ENCODE measurements around the gene EDN1.

Gene EDN1

GRCh38 chr6:12258191-12258590, 32.0 kb upstream of the EDN1 start:
- no peaks in the 10 kb centered on the region for H4K20me1 ChIP-seq (ENCODE audit: insufficient read depth, low read length)
- no peak overlapping the region for H2AFZ ChIP-seq (ENCODE audit: low read length)
- H3K27ac ChIP-seq (ENCODE audit: low read length), result no peak overlapping the region
- H3K9ac ChIP-seq (ENCODE audit: low read length), result no peak overlapping the region
- no peaks in the 10 kb centered on the region for H3K36me3 ChIP-seq (replicated peaks; ENCODE audit: insufficient read depth, low read length)
- H3K9me2 ChIP-seq (replicated peaks; ENCODE audit: insufficient read depth, low read length), result no peaks in the 10 kb centered on the region
- no peaks in the 10 kb centered on the region for H3F3A ChIP-seq (ENCODE audit: insufficient read depth, low read length)
- no peak for DNase-seq
- H3K79me2 ChIP-seq (ENCODE audit: low read length), result no peaks in the 10 kb centered on the region
- H3K4me2 ChIP-seq (ENCODE audit: low read depth, low read length), result no peak overlapping the region
- TF ChIP-seq, protein P1, sequence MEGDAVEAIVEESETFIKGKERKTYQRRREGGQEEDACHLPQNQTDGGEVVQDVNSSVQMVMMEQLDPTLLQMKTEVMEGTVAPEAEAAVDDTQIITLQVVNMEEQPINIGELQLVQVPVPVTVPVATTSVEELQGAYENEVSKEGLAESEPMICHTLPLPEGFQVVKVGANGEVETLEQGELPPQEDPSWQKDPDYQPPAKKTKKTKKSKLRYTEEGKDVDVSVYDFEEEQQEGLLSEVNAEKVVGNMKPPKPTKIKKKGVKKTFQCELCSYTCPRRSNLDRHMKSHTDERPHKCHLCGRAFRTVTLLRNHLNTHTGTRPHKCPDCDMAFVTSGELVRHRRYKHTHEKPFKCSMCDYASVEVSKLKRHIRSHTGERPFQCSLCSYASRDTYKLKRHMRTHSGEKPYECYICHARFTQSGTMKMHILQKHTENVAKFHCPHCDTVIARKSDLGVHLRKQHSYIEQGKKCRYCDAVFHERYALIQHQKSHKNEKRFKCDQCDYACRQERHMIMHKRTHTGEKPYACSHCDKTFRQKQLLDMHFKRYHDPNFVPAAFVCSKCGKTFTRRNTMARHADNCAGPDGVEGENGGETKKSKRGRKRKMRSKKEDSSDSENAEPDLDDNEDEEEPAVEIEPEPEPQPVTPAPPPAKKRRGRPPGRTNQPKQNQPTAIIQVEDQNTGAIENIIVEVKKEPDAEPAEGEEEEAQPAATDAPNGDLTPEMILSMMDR (IDR thresholded peaks at IDR 0.05; ENCODE audit: low read length), result no peak
- TF ChIP-seq EZH2 (optimal IDR thresholded peaks at IDR 0.05; ENCODE audit: low read depth, low read length), result no peak
- TF ChIP-seq EZH2phosphoT487 (IDR thresholded peaks at IDR 0.05; ENCODE audit: low read length), result no peak
- H3K9me3 ChIP-seq (replicated peaks; ENCODE audit: insufficient read depth, low read length), result no peaks in the 10 kb centered on the region
- no peaks in the 10 kb centered on the region for H3K4me1 ChIP-seq (ENCODE audit: low read length)
- no peaks in the 10 kb centered on the region for H3K27me3 ChIP-seq (replicated peaks; ENCODE audit: insufficient read depth, low read length)
- no peak overlapping the region for H3K4me3 ChIP-seq (ENCODE audit: low read length)

- no peaks in the 10 kb centered on the region for H4K20me1 ChIP-seq (ENCODE audit: insufficient read depth, low read length)
- no peaks in the 10 kb centered on the region for H3K9me2 ChIP-seq (replicated peaks; ENCODE audit: insufficient read depth, low read length)
- no peaks in the 10 kb centered on the region for H3K9me3 ChIP-seq (replicated peaks; ENCODE audit: insufficient read depth, low read length)
- no peak overlapping the region for H3K27ac ChIP-seq (ENCODE audit: low read length)
- H3K9ac ChIP-seq (ENCODE audit: low read length), result no peak overlapping the region
- DNase-seq, result no peak
- no peaks in the 10 kb centered on the region for H3K79me2 ChIP-seq (ENCODE audit: low read length)
- TF ChIP-seq EZH2 (optimal IDR thresholded peaks at IDR 0.05; ENCODE audit: low read depth, low read length) (no peak), EZH2phosphoT487 (IDR thresholded peaks at IDR 0.05; ENCODE audit: low read length) (no peak)
- TF ChIP-seq, protein P1 (IDR thresholded peaks at IDR 0.05; ENCODE audit: low read length), result no peak
- no peaks in the 10 kb centered on the region for H3F3A ChIP-seq (ENCODE audit: insufficient read depth, low read length)
- H2AFZ ChIP-seq (ENCODE audit: low read length), result no peak overlapping the region
- H3K4me1 ChIP-seq (ENCODE audit: low read length), result no peaks in the 10 kb centered on the region
- no peak overlapping the region for H3K4me2 ChIP-seq (ENCODE audit: low read depth, low read length)
- H3K27me3 ChIP-seq (replicated peaks; ENCODE audit: insufficient read depth, low read length), result no peaks in the 10 kb centered on the region
- no peaks in the 10 kb centered on the region for H3K36me3 ChIP-seq (replicated peaks; ENCODE audit: insufficient read depth, low read length)
- H3K4me3 ChIP-seq (ENCODE audit: low read length), result no peak overlapping the region
Observed at GRCh38 chr6:12258591-12259075, 31.5 kb upstream of the EDN1 start.

DNA sequence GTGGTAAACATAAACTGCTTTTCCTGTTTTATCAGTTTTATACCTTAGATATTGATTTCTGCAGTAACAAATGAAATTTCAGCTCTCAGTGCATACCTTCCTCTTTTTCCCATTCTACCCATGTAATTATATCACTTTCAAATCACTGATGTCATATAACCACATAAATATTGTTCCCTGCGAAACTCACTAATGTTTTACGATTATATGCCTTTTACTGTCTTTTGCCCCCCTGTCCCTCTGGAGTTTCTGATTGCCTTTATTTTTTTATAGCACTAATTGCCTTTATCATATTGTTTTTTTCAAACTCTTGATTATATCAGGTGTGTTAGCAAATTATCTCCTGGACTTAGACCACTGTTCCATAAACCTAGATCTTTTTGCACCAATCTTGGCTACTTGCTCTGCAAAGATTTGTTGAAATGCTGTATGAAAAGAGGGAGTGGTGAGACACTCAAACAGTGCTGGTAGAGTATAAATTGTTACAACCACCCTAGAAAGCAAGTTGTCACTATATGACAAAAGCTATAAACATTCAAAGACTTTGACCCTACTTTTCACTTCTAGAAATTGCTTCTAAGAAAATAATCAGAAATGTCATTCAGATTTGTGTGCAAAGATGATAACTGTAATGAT, 29.6 kb upstream of the EDN1 start:
- Histone ChIP-seq H4K20me1 (ENCODE audit: insufficient read depth, low read length) (no peaks in the 10 kb centered on the region), H3K27ac (ENCODE audit: low read length) (no peak overlapping the region), H3K9ac (ENCODE audit: low read length) (no peak overlapping the region), H3K4me2 (ENCODE audit: low read depth, low read length) (no peak overlapping the region), H3K9me2 (replicated peaks; ENCODE audit: insufficient read depth, low read length) (no peaks in the 10 kb centered on the region), H3K79me2 (ENCODE audit: low read length) (no peaks in the 10 kb centered on the region), H3K4me1 (ENCODE audit: low read length) (no peaks in the 10 kb centered on the region), H3K36me3 (replicated peaks; ENCODE audit: insufficient read depth, low read length) (no peaks in the 10 kb centered on the region), H2AFZ (ENCODE audit: low read length) (no peak overlapping the region), H3K4me3 (ENCODE audit: low read length) (no peak overlapping the region), H3K9me3 (replicated peaks; ENCODE audit: insufficient read depth, low read length) (no peaks in the 10 kb centered on the region), H3K27me3 (replicated peaks; ENCODE audit: insufficient read depth, low read length) (no peaks in the 10 kb centered on the region), H3F3A (ENCODE audit: insufficient read depth, low read length) (no peaks in the 10 kb centered on the region)
- TF ChIP-seq EZH2phosphoT487 (IDR thresholded peaks at IDR 0.05; ENCODE audit: low read length) (no peak), EZH2 (optimal IDR thresholded peaks at IDR 0.05; ENCODE audit: low read depth, low read length) (no peak)
- TF ChIP-seq, protein P1 (IDR thresholded peaks at IDR 0.05; ENCODE audit: low read length), result no peak
- no peak for DNase-seq
